HUDEP-2 (cell line): Measurements from ENCODE around the gene FBXO34.

Experiments
- DNase-seq, 76 experiments: peaks; one replicate each; lab custom pipeline; 2025; ENCODE audit not compliant: unreplicated experiment in 76 of 76; lab: John Stamatoyannopoulos, UW

FBXO34 gene

GRCh38 chr14:55271572-55272298, 514 bp downstream of the FBXO34 start:
- peak in 64 of 76 experiments; percentile 4 to 74 (median 44) for DNase-seq

GRCh38 chr14:55272387-55272786, 1.2 kb downstream of the FBXO34 start:
- DNase-seq, result no peak

- no peak for DNase-seq
These were observed 1.7 kb downstream of the FBXO34 start for GRCh38 chr14:55272922-55273321.

GRCh38 chr14:55274146-55274545, 2.9 kb downstream of the FBXO34 start:
- DNase-seq, result peak in 2 of 76 experiments; percentile 4 to 12

- peak in 11 of 76 experiments; percentile 11 to 49 (median 22) for DNase-seq
These were observed 3.5 kb downstream of the FBXO34 start for GRCh38 chr14:55274751-55275150.

- no peak for DNase-seq
These were observed 5.5 kb downstream of the FBXO34 start for GRCh38 chr14:55276736-55277135.

- no peak for DNase-seq
These were observed 6.9 kb downstream of the FBXO34 start for GRCh38 chr14:55277972-55278740.

GRCh38 chr14:55279384-55279783, 8.2 kb downstream of the FBXO34 start:
- DNase-seq, result no peak

GRCh38 chr14:55281316-55281839, 10.2 kb downstream of the FBXO34 start:
- DNase-seq, result no peak

GRCh38 chr14:55285048-55285652, 13.9 kb downstream of the FBXO34 start:
- no peak for DNase-seq

GRCh38 chr14:55288439-55288838, 17.2 kb downstream of the FBXO34 start:
- DNase-seq, result no peak

- DNase-seq, result no peak
These were observed 20.4 kb downstream of the FBXO34 start for GRCh38 chr14:55291480-55292081.

GRCh38 chr14:55294603-55295002, 23.4 kb downstream of the FBXO34 start:
- no peak for DNase-seq

- no peak for DNase-seq
These were observed 26.6 kb downstream of the FBXO34 start for GRCh38 chr14:55297611-55298499.

GRCh38 chr14:55298500-55298822, 27.2 kb downstream of the FBXO34 start:
- no peak for DNase-seq

- DNase-seq, result peak in 73 of 76 experiments; percentile 11 to 95 (median 75)
These were observed 30.4 kb downstream of the FBXO34 start for GRCh38 chr14:55301437-55302121.

GRCh38 chr14:55302367-55303124, 31.3 kb downstream of the FBXO34 start:
- DNase-seq, result peak in 1 of 76 experiments; percentile 6

GRCh38 chr14:55303125-55303499, 31.9 kb downstream of the FBXO34 start:
- DNase-seq, result no peak

GRCh38 chr14:55303691-55304145, 32.5 kb downstream of the FBXO34 start:
- no peak for DNase-seq
